ENCODE results near the gene TIGD3.

GRCh38 chr11:65315204-65315865 is 39.2 kb upstream of the TIGD3 start:
- TF ChIP-seq CTCF (IDR thresholded peaks at IDR 0.05) (peak; percentile 81 to 95 (median 95)), POLR2A (IDR thresholded peaks at IDR 0.05) (no peak)

All from thyroid gland (tissue), 4 donors.